GM19328 (cell line): ENCODE measurements around the gene CSTF1.

ENCODE experiments used
- ATAC-seq: cut with Tn5 transposase; IDR thresholded peaks from one replicate; pipeline ENCODE4 v1.9.1; 2021; ENCODE audit warnings: mild to moderate bottlenecking, moderate library complexity; ENCODE audit not compliant: unreplicated experiment

The CSTF1 gene

DNA sequence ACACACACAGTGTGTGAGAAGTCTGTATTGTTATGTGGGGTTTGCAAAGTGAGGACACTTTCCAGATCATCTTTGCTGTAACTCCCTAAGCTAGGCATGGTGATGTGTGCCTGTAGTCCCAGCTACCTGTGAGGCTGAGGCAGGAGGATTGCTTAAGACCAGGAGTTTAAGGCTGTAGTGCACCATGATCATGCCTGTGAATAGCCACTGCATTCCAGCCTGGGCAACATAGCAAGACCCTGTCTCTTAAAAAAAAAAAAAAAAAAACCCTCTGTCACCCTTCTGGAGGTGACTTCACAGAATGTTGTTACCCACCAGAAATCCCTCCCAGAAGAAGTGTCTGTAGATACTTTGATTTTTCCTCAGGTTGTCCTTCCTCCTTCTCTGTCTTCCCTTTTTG, 34.5 kb downstream of the CSTF1 start:
- no peak for ATAC-seq

DNA sequence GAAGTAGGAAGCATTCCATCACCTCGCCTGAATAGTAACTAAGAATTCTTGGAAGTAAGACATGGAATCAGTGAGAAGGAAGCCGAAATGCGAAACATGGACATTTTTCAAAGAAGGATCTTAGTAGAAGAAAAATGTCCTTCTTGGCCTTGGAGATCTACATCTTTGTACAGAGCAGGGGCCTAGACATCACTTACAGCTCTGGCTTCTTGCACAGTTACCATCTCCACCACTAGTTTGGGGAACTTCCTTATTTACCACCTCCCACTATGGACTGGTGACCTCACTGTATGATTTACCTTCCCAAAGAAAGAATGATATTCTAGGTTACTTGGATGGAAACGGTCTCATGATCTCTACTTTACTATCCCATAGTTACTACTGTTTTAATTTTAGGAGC, 35.4 kb downstream of the CSTF1 start:
- no peak for ATAC-seq

- ATAC-seq = no peak
Observed at GRCh38 chr20:56428410-56428809, 36.0 kb downstream of the CSTF1 start.

- no peak for ATAC-seq
Observed at GRCh38 chr20:56428881-56429280, 36.4 kb downstream of the CSTF1 start.

DNA sequence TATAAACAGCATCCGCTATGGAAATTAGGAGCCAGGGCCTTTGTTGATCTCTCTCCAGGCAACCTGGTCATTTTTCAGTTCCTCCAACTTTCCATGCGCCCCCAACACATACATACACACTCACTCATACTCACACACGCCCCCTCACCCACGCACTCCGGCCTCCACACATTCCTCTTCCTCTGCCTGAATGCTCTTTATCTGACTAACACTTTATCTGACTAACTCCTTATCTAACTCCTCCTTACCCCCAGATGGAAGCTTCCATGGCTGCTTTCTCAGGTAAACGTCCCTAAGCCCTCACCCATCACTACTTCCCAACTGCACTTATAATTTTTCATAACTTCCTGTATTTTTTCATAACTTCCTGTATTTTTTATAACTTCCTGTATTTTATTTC, 37.1 kb downstream of the CSTF1 start:
- no peak for ATAC-seq

DNA sequence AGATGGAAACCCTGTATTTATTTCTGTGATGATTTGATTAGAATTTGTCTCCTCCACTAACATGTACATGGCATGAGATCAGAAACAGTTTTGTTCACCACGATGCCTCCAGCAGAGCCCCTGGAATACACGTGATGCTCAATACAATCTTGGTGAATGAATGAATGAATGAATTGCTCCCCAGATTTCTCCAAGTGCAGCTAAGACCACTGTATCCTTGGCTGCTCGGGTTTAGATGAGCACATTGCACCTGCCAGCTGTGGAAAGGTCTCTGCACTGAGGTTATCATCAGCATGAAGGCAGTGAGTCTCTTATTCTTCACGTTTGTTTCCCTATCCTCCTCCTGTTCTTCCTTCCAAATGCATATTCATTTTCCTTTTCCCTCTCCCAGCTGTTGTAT, 37.5 kb downstream of the CSTF1 start:
- no peak for ATAC-seq

- no peak for ATAC-seq
Observed at GRCh38 chr20:56430461-56430860, 38.0 kb downstream of the CSTF1 start.

- ATAC-seq = no peak
Observed at GRCh38 chr20:56430957-56431356, 38.5 kb downstream of the CSTF1 start.

DNA sequence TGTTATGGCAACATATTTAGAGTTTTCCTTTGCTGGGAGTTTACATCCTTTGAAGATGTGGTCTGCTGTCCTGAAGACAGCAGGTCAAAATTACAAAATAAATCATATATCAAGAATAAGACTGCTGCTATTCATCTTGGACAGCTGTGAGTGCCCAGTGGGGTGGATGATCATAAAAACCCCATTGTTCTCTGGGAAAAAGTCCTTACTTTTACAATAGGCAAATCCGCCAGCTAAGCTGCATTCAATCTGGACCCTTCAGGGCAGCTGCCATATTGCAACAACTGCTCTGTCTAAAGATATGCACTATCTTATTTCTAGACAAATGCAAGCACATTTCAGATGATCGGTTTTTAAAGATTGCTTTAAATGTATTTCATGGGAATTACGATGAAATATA, 39.0 kb downstream of the CSTF1 start:
- no peak for ATAC-seq

DNA sequence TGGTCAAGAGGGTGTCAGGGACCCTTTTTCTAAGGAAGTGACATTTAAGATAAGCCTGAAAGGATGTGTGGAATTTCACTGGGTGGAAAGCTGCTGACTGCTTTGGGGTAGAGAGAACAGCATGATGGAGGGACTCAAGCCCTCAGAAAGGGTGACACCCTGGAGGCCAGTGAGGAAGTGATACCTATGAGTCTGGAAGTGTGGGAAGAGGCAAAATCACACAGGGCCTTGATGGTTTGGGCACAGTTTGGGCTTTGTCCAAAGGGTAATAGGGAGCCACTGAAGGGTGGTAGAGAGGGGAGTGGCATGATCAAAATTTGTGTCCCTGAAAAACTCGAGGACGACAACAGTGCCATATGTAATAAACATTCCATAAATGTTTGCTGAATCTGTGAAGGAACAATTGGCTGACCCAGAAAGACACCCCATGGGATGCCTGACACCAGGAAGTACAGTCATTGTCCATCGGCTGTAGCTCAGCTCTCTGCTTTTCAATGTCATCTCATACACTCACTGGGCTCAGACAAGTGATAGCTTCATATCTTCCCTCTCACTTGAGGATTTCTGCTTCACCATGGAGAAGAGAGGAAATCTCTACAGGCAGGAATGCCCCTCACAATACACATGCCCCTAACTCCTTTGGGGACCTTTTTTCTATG, 40.9 kb downstream of the CSTF1 start:
- ATAC-seq = no peak

DNA sequence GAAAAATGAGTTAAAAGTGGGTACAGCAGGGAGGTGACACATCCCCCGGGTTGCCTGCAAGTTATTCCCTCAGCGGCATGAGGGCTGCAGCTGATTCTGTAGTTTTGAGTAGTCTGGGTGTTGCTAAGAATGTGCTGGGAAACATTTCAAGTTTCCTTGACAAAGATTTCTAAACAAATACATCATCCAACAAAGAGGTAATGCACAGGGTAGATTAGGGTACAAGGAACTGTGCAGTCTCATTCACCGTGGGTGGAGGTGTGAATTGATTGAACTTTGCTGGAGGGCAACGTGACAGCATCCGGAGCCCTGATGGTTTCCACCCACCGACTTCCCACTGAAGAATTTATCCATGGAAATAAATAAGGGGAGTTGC, 41.4 kb downstream of the CSTF1 start:
- no peak for ATAC-seq

GRCh38 chr20:56437196-56437960, 44.9 kb downstream of the CSTF1 start:
- ATAC-seq = no peak

- ATAC-seq = no peak
Observed at GRCh38 chr20:56438284-56438683, 45.8 kb downstream of the CSTF1 start.

DNA sequence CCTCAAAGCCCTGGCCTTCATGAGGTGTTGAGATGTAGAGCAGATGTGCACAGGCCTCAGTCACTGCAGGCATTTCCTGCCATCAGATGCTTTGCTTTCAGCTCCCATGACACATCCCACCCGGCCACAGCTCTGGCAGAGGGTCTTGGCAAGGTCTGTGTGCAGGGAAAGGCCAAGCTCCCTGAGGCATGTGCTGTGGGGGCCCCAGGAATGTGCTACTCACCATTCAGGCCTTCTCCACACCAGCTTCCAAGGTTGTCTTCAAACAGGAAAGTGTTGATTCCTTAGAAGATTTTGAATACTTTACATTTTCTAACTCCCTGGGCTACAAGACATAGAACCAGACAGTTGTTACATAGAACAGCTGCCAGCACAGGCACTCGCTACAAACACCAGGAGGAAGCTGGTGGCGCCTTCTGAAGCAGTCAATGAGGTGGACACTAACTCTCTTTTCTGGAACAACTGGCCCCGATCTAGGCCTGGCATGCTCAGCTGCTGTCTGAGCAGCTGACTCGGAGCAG, 47.4 kb downstream of the CSTF1 start:
- no peak for ATAC-seq

GRCh38 chr20:56440346-56441007, 48.0 kb downstream of the CSTF1 start:
- no peak for ATAC-seq

GRCh38 chr20:56442389-56443365, 50.2 kb downstream of the CSTF1 start:
- no peak for ATAC-seq

DNA sequence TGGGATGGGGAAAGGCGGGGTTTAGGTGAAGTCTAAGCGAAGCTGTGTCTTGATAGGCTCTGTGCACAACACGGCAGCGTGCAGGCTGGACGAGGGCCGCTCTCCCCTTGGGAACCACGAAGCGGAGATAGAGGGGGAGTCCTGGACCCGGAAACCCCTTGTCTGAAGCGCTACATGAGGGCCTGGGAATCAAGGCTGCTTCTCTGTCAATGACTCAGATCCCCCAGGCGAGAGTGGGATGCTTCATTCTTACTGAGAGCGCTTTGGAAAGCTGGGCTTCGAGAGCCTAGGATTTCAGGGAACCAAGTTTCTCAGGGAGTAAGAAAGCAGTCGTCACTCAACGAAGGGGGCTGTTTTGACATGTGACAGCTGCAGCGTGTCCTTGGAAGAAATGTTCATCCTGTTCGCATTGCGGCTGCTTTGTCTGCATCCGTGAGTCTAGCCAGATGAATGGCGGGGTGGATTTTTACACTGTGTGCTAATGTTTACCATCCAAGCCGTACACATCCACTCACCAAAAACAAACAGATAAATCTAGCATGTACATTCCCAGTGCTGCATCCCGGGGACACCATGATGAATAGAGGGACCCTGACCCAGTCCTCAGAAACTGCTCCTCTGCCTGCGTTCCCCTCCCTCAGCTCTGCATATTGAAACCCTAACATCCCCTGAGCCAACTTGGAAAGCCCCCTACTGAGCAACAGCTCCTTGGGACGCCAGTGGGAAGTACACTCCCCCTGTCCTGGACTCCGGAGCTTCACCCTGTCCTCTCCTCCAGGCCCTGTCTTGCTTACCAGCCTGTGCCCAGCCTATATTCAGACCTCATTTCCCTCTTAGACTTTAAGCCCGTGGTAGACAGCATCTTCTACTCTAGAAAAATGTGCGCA, 51.5 kb downstream of the CSTF1 start:
- ATAC-seq = no peak

DNA sequence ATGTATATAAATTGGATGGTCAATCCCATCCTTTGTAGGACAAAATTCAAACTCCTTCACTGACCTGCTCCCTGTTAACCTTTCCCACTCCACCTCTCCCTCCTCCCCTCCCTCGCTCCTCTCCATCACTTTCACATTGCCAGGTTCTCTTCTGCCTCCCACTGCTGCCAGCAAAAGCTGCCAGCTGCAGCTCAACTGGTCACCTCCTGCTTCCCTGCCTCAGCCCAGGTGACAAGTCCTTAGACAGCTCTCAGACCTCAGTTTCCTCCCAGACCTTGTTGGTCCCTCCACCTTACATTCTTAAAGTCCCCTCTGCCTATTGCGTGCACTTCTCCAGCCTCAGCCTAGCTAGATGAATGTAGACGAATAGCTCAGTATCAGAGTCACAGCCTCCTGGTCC, 52.7 kb downstream of the CSTF1 start:
- no peak for ATAC-seq

DNA sequence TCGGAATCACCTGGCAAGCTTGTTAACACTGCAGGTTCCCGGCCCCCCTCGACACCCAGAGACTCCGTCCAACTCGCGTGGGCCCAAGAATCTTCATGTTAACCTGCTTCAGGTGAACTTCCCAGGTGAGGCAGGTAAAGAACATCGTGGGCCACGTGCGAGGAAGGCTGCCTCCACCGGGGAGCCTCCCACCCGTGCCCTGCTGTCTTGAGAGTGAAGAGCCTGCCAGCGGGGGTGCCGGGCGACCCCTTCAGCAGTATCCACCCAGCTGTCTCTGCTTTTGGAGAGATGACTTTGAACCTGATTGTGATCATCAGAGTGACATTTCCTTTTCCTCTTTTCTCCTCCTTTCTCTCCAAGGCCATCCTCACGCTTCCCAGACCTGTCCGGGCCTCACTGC, 53.1 kb downstream of the CSTF1 start:
- ATAC-seq = no peak

- no peak for ATAC-seq
Observed at GRCh38 chr20:56447227-56447626, 54.8 kb downstream of the CSTF1 start.
